ENCODE data around the gene CNKSR1.

GRCh38 chr1:26166719-26167281, 10.5 kb upstream of the CNKSR1 start:
- TF ChIP-seq CTCF (IDR thresholded peaks at IDR 0.05), result no peak
- no peak for TF ChIP-seq POLR2A (IDR thresholded peaks at IDR 0.05)
- TF ChIP-seq POLR2AphosphoS5 (IDR thresholded peaks at IDR 0.05; ENCODE audit: insufficient read depth in 1 of 2, low read depth in 1 of 2), result no peak
